ENCODE measurements around the gene PLEK.

PLEK gene

GRCh38 chr2:68414452-68414851, 49.4 kb downstream of the PLEK start:
- DNase-seq, result no peak
- no peak overlapping the region for H3K4me3 ChIP-seq
- no peaks in the 10 kb centered on the region for H3K36me3 ChIP-seq
- no peak overlapping the region for H3K27ac ChIP-seq
- H3K9me3 ChIP-seq, result no peaks in the 10 kb centered on the region
- H3K4me1 ChIP-seq, result no peaks in the 10 kb centered on the region
- intact Hi-C loops (cut with DNase I; ENCODE audit: low total_unique reads), result no loop called here
- TF ChIP-seq CTCF (IDR thresholded peaks at IDR 0.05), result no peak
- H3K27me3 ChIP-seq, result no peaks in the 10 kb centered on the region

GRCh38 chr2:68414876-68415275, 49.8 kb downstream of the PLEK start:
- Histone ChIP-seq H3K27me3 (no peaks in the 10 kb centered on the region), H3K4me3 (no peak overlapping the region), H3K4me1 (no peaks in the 10 kb centered on the region), H3K9me3 (no peaks in the 10 kb centered on the region), H3K27ac (no peak overlapping the region), H3K36me3 (no peaks in the 10 kb centered on the region)
- intact Hi-C loops (cut with DNase I; ENCODE audit: low total_unique reads), result no loop called here
- TF ChIP-seq CTCF (IDR thresholded peaks at IDR 0.05), result no peak
- no peak for DNase-seq

- TF ChIP-seq CTCF (IDR thresholded peaks at IDR 0.05), result no peak
- H3K27ac ChIP-seq, result no peak overlapping the region
- no peak for DNase-seq
- H3K4me1 ChIP-seq, result no peaks in the 10 kb centered on the region
- no peaks in the 10 kb centered on the region for H3K27me3 ChIP-seq
- no peak overlapping the region for H3K4me3 ChIP-seq
- intact Hi-C loops (cut with DNase I; ENCODE audit: low total_unique reads), result no loop called here
- H3K36me3 ChIP-seq, result no peaks in the 10 kb centered on the region
- H3K9me3 ChIP-seq, result no peaks in the 10 kb centered on the region
Observed at GRCh38 chr2:68415521-68415920, 50.4 kb downstream of the PLEK start.

- DNase-seq, result no peak
- Histone ChIP-seq H3K27ac (no peak overlapping the region), H3K9me3 (no peaks in the 10 kb centered on the region), H3K4me1 (no peaks in the 10 kb centered on the region), H3K27me3 (no peaks in the 10 kb centered on the region), H3K4me3 (no peak overlapping the region), H3K36me3 (no peaks in the 10 kb centered on the region)
- TF ChIP-seq CTCF (IDR thresholded peaks at IDR 0.05), result no peak
- intact Hi-C loops (cut with DNase I; ENCODE audit: low total_unique reads), result no loop called here
Observed at GRCh38 chr2:68416081-68416675, 51.1 kb downstream of the PLEK start.

- H3K4me1 ChIP-seq, result no peaks in the 10 kb centered on the region
- intact Hi-C loops (cut with DNase I; ENCODE audit: low total_unique reads), result no loop called here
- no peak overlapping the region for H3K27ac ChIP-seq
- H3K9me3 ChIP-seq, result no peaks in the 10 kb centered on the region
- H3K4me3 ChIP-seq, result no peak overlapping the region
- H3K27me3 ChIP-seq, result no peaks in the 10 kb centered on the region
- H3K36me3 ChIP-seq, result no peaks in the 10 kb centered on the region
- no peak for DNase-seq
- TF ChIP-seq CTCF (IDR thresholded peaks at IDR 0.05), result no peak
Observed at GRCh38 chr2:68417926-68418325, 52.8 kb downstream of the PLEK start.

GRCh38 chr2:68418419-68418818, 53.3 kb downstream of the PLEK start:
- Histone ChIP-seq H3K27ac (no peak overlapping the region), H3K4me1 (no peaks in the 10 kb centered on the region), H3K27me3 (no peaks in the 10 kb centered on the region), H3K4me3 (no peak overlapping the region), H3K9me3 (no peaks in the 10 kb centered on the region), H3K36me3 (no peaks in the 10 kb centered on the region)
- no peak for TF ChIP-seq CTCF (IDR thresholded peaks at IDR 0.05)
- intact Hi-C loops (cut with DNase I; ENCODE audit: low total_unique reads), result no loop called here
- DNase-seq, result no peak
